H9 (cell line): ENCODE results near the gene CTSW. TPM values are rescaled to one million over a fixed set of nuclear protein-coding genes. Genes with fewer than 3 reads are reported as not detected.

ENCODE experiments used
- DNase-seq: peaks from one replicate; pipeline ENCODE4 v3.0.0-alpha.2; 2017
- H2AFZ ChIP-seq: one replicate; pipeline ENCODE4 v1.6.1; 2013; ENCODE audit warnings: mild to moderate bottlenecking, low read length, control low read depth, moderate library complexity
- H2AK5ac ChIP-seq: 2 replicates; pipeline ENCODE4 v1.6.1; 2013; ENCODE audit warnings: low read length, control low read depth, mixed read lengths; ENCODE audit not compliant: insufficient read length
- H2BK120ac ChIP-seq: one replicate; pipeline ENCODE4 v1.6.1; 2013; ENCODE audit warnings: low read depth, mild to moderate bottlenecking, low read length, control low read depth, inconsistent platforms; ENCODE audit not compliant: poor library complexity, severe bottlenecking
- H2BK12ac ChIP-seq: 2 replicates; pipeline ENCODE4 v1.6.1; 2013; ENCODE audit warnings: low read length, control low read depth, mixed read lengths, low read depth; ENCODE audit not compliant: insufficient read length
- H2BK15ac ChIP-seq: 2 replicates; pipeline ENCODE4 v1.6.1; 2013; ENCODE audit warnings: low read depth, low read length, control low read depth
- H2BK20ac ChIP-seq: one replicate; pipeline ENCODE4 v1.6.1; 2013; ENCODE audit warnings: low read depth, mild to moderate bottlenecking, low read length, control low read depth, inconsistent platforms; ENCODE audit not compliant: poor library complexity, severe bottlenecking
- H2BK5ac ChIP-seq: 2 replicates; pipeline ENCODE4 v1.6.1; 2013; ENCODE audit warnings: low read length, control low read depth, mixed read lengths; ENCODE audit not compliant: insufficient read length
- H3K14ac ChIP-seq: 2 replicates; pipeline ENCODE4 v1.6.1; 2013; ENCODE audit warnings: low read length, control low read depth; ENCODE audit not compliant: insufficient read depth
- H3K18ac ChIP-seq: 2 replicates; pipeline ENCODE4 v1.6.1; 2013; ENCODE audit warnings: low read depth, mild to moderate bottlenecking, mixed read lengths, low read length, control low read depth; ENCODE audit not compliant: insufficient read length
- H3K23ac ChIP-seq: 2 replicates; pipeline ENCODE4 v1.6.1; 2013; ENCODE audit warnings: low read length, control low read depth, mixed read lengths, low read depth; ENCODE audit not compliant: insufficient read length
- H3K23me2 ChIP-seq: 2 replicates; pipeline ENCODE4 v1.6.1; 2013; ENCODE audit warnings: low read depth, mild to moderate bottlenecking, mixed read lengths, low read length, control low read depth; ENCODE audit not compliant: insufficient read length, poor library complexity, severe bottlenecking
- H3K27ac ChIP-seq: 2 replicates; pipeline ENCODE4 v1.5.1; 2013; ENCODE audit warnings: low read length, control low read depth, mixed read lengths, low read depth; ENCODE audit not compliant: insufficient read length
- H3K27me3 ChIP-seq: 2 replicates; pipeline ENCODE4 v1.6.1; 2013; ENCODE audit warnings: low read length, control low read depth, inconsistent platforms; ENCODE audit not compliant: insufficient read depth
- H3K4ac ChIP-seq: 2 replicates; pipeline ENCODE4 v1.6.1; 2013; ENCODE audit warnings: low read depth, mild to moderate bottlenecking, control low read depth, inconsistent platforms, low read length, moderate library complexity
- H3K4me1 ChIP-seq: 2 replicates; pipeline ENCODE4 v1.6.1; 2013; ENCODE audit warnings: low read length, control low read depth, inconsistent platforms; ENCODE audit not compliant: insufficient read depth
- H3K4me2 ChIP-seq: 2 replicates; pipeline ENCODE4 v1.6.1; 2013; ENCODE audit warnings: low read length, control low read depth, mixed read lengths; ENCODE audit not compliant: insufficient read length, insufficient read depth
- H3K56ac ChIP-seq: 2 replicates; pipeline ENCODE4 v1.6.1; 2013; ENCODE audit warnings: low read depth, mild to moderate bottlenecking, mixed read lengths, low read length, control low read depth; ENCODE audit not compliant: insufficient read length
- H3K79me1 ChIP-seq: 2 replicates; pipeline ENCODE4 v1.6.1; 2013; ENCODE audit warnings: low read depth, mild to moderate bottlenecking, moderate library complexity, low read length, control low read depth, inconsistent platforms; ENCODE audit not compliant: insufficient read depth, poor library complexity, severe bottlenecking
- H3K79me2 ChIP-seq: 2 replicates; pipeline ENCODE4 v1.6.1; 2013; ENCODE audit warnings: low read length, control low read depth, inconsistent platforms; ENCODE audit not compliant: insufficient read depth
- H3K9ac ChIP-seq: 2 replicates; pipeline ENCODE4 v1.6.1; 2013; ENCODE audit warnings: low read length, control low read depth, mixed read lengths; ENCODE audit not compliant: insufficient read length; ENCODE audit errors: extremely low read depth
- H3K9me3 ChIP-seq: one replicate; pipeline ENCODE4 v1.6.1; 2013; ENCODE audit warnings: low read depth, low read length, inconsistent platforms; ENCODE audit not compliant: control insufficient read depth
- H3T11ph ChIP-seq: one replicate; pipeline ENCODE4 v1.6.1; 2013; ENCODE audit warnings: mild to moderate bottlenecking, low read length, control low read depth, inconsistent platforms
- H4K20me1 ChIP-seq: one replicate; pipeline ENCODE4 v1.6.1; 2013; ENCODE audit not compliant: control insufficient read depth, insufficient read length, insufficient read depth
- H4K5ac ChIP-seq: 2 replicates; pipeline ENCODE4 v1.6.1; 2013; ENCODE audit warnings: low read depth, mild to moderate bottlenecking, mixed read lengths, low read length, control low read depth; ENCODE audit not compliant: insufficient read length
- H4K8ac ChIP-seq: replicated peaks from 2 replicates; pipeline ENCODE4 v1.6.1; 2013; ENCODE audit warnings: low read length, control low read depth, mixed read lengths, low read depth; ENCODE audit not compliant: insufficient read length
- H4K91ac ChIP-seq: 2 replicates; pipeline ENCODE4 v1.6.1; 2013; ENCODE audit warnings: low read depth, mild to moderate bottlenecking, moderate library complexity, mixed read lengths, low read length, control low read depth; ENCODE audit not compliant: insufficient read length
- H3K27ac Mint-ChIP-seq, 3 experiments: 2 replicates in 2 of 3; 3 replicates in 1 of 3; pipeline ENCODE4 v1.8.0; 2020 to 2021; ENCODE audit warnings: mixed read lengths in 3 of 3, mild to moderate bottlenecking in 1 of 3, moderate library complexity in 1 of 3
- H3K27me3 Mint-ChIP-seq: 2 replicates; pipeline ENCODE4 v1.8.0; 2021; ENCODE audit warnings: low read depth, mild to moderate bottlenecking, moderate library complexity, mixed read lengths
- H3K36me3 Mint-ChIP-seq, 3 experiments: 2 replicates in 2 of 3; 3 replicates in 1 of 3; pipeline ENCODE4 v1.8.0; 2020 to 2021; ENCODE audit warnings: low read depth in 3 of 3, mixed read lengths in 3 of 3; ENCODE audit not compliant: insufficient read depth in 1 of 3
- H3K4me1 Mint-ChIP-seq, 2 experiments: 2 replicates each; pipeline ENCODE4 v1.8.0; 2020; ENCODE audit warnings: mixed read lengths in 2 of 2
- H3K4me3 Mint-ChIP-seq, 2 experiments: 2 replicates in 1 of 2; 3 replicates in 1 of 2; pipeline ENCODE4 v1.8.0; 2020 to 2021; ENCODE audit warnings: mild to moderate bottlenecking in 2 of 2, mixed read lengths in 2 of 2, moderate library complexity in 1 of 2
- H3K9me3 Mint-ChIP-seq, 2 experiments: 2 replicates in 1 of 2; 3 replicates in 1 of 2; pipeline ENCODE4 v1.8.0; 2020; ENCODE audit warnings: mild to moderate bottlenecking in 2 of 2, mixed read lengths in 2 of 2, moderate library complexity in 1 of 2
- CTCF ChIP-seq: fragments of 200-600 bp; sonication (generic); conservative IDR thresholded peaks from 3 replicates; pipeline ENCODE4 v1.8.0; 2021; ENCODE audit warnings: antibody characterized with exemption, mild to moderate bottlenecking
- WGBS: extraction: QIAGEN DNeasy Blood & Tissue Kit; methylation state at CpG from one replicate; pipeline ENCODE4 v1.1.7; 2013; ENCODE audit warnings: missing lambda C conversion rate, low lambda C conversion rate, mixed read lengths; ENCODE audit not compliant: insufficient read length; ENCODE audit errors: extremely low coverage; 5-methylcytosine and 5-hydroxymethylcytosine counted together
- total RNA-seq: library from RNA; stranded (reverse); gene quantifications from 2 replicates; pipeline ENCODE4 v1.2.1, GENCODE V29; 2021

CTSW gene
- total RNA-seq, 1 experiment from 2014 or later, result not detected

DNA sequence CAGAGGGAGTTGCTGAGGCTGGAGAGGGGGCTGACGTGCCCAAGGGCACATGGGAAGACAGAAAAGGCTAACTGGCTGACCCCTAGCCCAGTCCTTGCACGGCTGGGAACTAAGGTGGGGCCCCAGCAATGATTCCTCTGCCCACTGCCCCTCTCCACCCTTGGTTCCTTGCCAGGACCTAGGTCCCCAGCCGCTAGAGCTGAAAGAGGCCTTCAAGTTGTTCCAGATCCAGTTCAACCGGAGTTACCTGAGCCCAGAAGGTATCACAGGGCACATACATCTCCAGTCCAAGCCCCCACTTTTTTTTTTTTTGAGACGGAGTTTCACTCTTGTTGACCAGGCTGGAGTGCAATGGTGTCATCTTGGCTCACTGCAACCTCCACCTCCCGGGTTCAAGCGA is 390 bp downstream of the CTSW start:
- H3K79me1 ChIP-seq, result no peaks in the 10 kb centered on the region
- no peak overlapping the region for H2AFZ ChIP-seq
- Mint-ChIP-seq H3K36me3 (peaks cover 20 to 34% (median 31%) of the 10 kb centered on the region in 3 experiments; a peak in 6 of 7 replicates), H3K9me3 (no peaks in the 10 kb centered on the region; a peak in 1 of 5 replicates), H3K27ac (no peak overlapping the region; a peak in 1 of 7 replicates), H3K4me3 (no peak overlapping the region), H3K4me1 (peaks cover 2 to 6% of the 10 kb centered on the region in 2 experiments), H3K27me3 (peaks cover 17% of the 10 kb centered on the region)
- DNase-seq, result no peak
- no peaks in the 10 kb centered on the region for H3K9me3 ChIP-seq
- no peak overlapping the region for H3T11ph ChIP-seq
- no peaks in the 10 kb centered on the region for H3K23me2 ChIP-seq
- H3K27me3 ChIP-seq, result no peaks in the 10 kb centered on the region
- WGBS, result no CpG with 5 or more reads among the region's 7 CpGs
- no peak overlapping the region for H3K18ac ChIP-seq
- no peak overlapping the region for H2BK120ac ChIP-seq
- H4K8ac ChIP-seq, result no peak overlapping the region
- no peak overlapping the region for H3K56ac ChIP-seq
- H3K14ac ChIP-seq, result no peak overlapping the region
- H3K4me1 ChIP-seq, result no peaks in the 10 kb centered on the region
- H3K27ac ChIP-seq, result no peak overlapping the region
- no peak overlapping the region for H3K23ac ChIP-seq
- H4K5ac ChIP-seq, result no peak overlapping the region
- no peak overlapping the region for H2BK20ac ChIP-seq
- no peaks in the 10 kb centered on the region for H3K79me2 ChIP-seq
- no peak overlapping the region for H2BK15ac ChIP-seq
- H2BK12ac ChIP-seq, result no peak overlapping the region
- TF ChIP-seq CTCF, result no peak
- no peaks in the 10 kb centered on the region for H4K20me1 ChIP-seq
- no peak overlapping the region for H4K91ac ChIP-seq
- H3K4ac ChIP-seq, result no peak overlapping the region
- no peak overlapping the region for H3K4me2 ChIP-seq
- no peak overlapping the region for H3K9ac ChIP-seq
- no peak overlapping the region for H2AK5ac ChIP-seq
- no peak overlapping the region for H2BK5ac ChIP-seq
